Peyer's patch (tissue), 4 donors: ENCODE measurements around the gene MAS1.

Experiments
- CTCF ChIP-seq, 6 experiments: fragments of 450-650 bp in 4 of 6; fragments of 200-600 bp in 2 of 6; sonication (generic) in 1 of 6; IDR thresholded peaks; one replicate each; pipeline ENCODE4 v1.5.1; 2017 to 2019; ENCODE audit warnings: antibody characterized with exemption in 6 of 6, mild to moderate bottlenecking in 3 of 6, moderate library complexity in 1 of 6
- POLR2A ChIP-seq, 2 donors: fragments of 450-650 bp; IDR thresholded peaks; one replicate each; pipeline ENCODE4 v1.5.1; 2017; ENCODE audit warnings: antibody characterized with exemption in 2 of 2, mild to moderate bottlenecking in 2 of 2, moderate library complexity in 2 of 2

DNA sequence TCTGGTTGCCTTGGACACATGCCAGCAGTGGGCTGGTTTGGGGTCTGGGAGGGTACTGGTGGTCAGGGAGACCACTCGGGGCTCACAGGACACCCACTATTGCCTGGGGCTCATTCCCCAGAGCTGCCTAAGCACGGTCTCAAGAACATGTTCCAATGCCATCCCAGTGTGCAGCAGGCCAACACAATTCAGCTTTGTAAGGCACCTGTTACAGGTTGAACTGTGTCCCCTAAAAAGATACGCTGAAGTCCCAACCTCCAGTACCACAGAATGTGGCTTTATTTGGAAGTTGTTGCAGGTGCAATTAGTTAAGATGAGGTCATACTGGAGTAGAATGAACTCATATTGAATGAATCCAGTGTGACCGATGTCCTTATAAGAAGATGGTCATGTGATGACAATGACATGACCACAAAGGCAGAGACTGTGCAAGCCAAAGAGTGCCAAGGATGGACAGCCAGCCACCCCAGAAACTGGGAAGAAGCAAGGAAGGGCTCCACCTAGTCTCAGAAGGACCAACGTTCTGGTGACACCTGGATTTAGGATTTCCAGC, 13.5 kb upstream of the MAS1 start:
- TF ChIP-seq CTCF (IDR thresholded peaks at IDR 0.05) (no peak), POLR2A (IDR thresholded peaks at IDR 0.05) (no peak)
